K562 (cell line): ENCODE data around the gene PHB1. TPM values are rescaled to one million over a fixed set of nuclear protein-coding genes. Genes with fewer than 3 reads are reported as not detected.

Source experiments
- ATAC-seq: fragments of 200-7000 bp; cut with Tn5 transposase; 3 replicates; pipeline ENCODE4 v1.9.1; 2020; ENCODE audit warnings: moderate library complexity
- BruUV-seq: library from RNA; stranded (reverse); fragments of 400-500 nt; replicated peaks from 2 replicates; lab custom pipeline; 2021; lab: Mats Ljungman, UMichigan
- CTCF ChIA-PET: fragments of 300-600 bp; formaldehyde crosslinking; extraction: SDS; loops from one replicate; lab custom pipeline; 2021; ENCODE audit warnings: low intra/inter-chr PET ratio; lab: Yijun Ruan, JAX
- POLR2A ChIA-PET: fragments of 300-600, 350-650 bp; sonication (Branson Sonifier 250); formaldehyde crosslinking; extraction: SDS; loops from one replicate; lab custom pipeline; 2021; ENCODE audit warnings: antibody characterized with exemption, inconsistent platforms; lab: Yijun Ruan, JAX
- DNase-seq, 4 experiments: peaks; one replicate each; pipeline versions ENCODE4 v3.0.0 to v3.0.0-alpha.2; 2011 to 2018; ENCODE audit warnings: low spot score in 3 of 4, mixed read lengths in 3 of 4; ENCODE audit errors: extremely low read depth in 1 of 4
- FAIRE-seq: peaks from 2 replicates; lab custom pipeline; 2011; peaks lifted over from hg19 to GRCh38; lab: Jason Lieb, UNC
- H2AFZ ChIP-seq: 2 replicates; pipeline ENCODE4 v1.6.0; 2011; ENCODE audit warnings: low read depth, low read length, control low read depth, inconsistent platforms
- H3K27ac ChIP-seq: fragments of 200-600 bp; 3 replicates; pipeline ENCODE4 v1.8.0; 2011; ENCODE audit warnings: low read depth, mild to moderate bottlenecking, control low read depth, inconsistent platforms, low read length, moderate library complexity, mixed read lengths; ENCODE audit errors: extremely low read depth
- H3K27me3 ChIP-seq, 2 experiments: fragments of 300-600 bp in 1 of 2; 2 replicates in 1 of 2; 3 replicates in 1 of 2; pipeline versions ENCODE4 v1.6.0 to v1.8.0; 2011; ENCODE audit warnings: inconsistent platforms in 2 of 2, low read length in 2 of 2, mild to moderate bottlenecking in 1 of 2, mixed read lengths in 1 of 2, moderate library complexity in 1 of 2; ENCODE audit not compliant: control insufficient read depth in 2 of 2, insufficient read depth in 2 of 2
- H3K36me3 ChIP-seq: fragments of 300-600 bp; 3 replicates; pipeline ENCODE4 v1.8.0; 2011; ENCODE audit warnings: mild to moderate bottlenecking, low read length, inconsistent platforms; ENCODE audit not compliant: control insufficient read depth, insufficient read depth
- H3K4me1 ChIP-seq, 2 experiments: fragments of 200-600 bp in 1 of 2; replicated peaks in 1 of 2; 2 replicates in 1 of 2; 3 replicates in 1 of 2; pipeline versions ENCODE4 v1.5.1 to v1.8.0; 2011; ENCODE audit warnings: inconsistent platforms in 2 of 2, low read length in 2 of 2, mild to moderate bottlenecking in 1 of 2, mixed read lengths in 1 of 2, moderate library complexity in 1 of 2; ENCODE audit not compliant: control insufficient read depth in 2 of 2, insufficient read depth in 2 of 2
- H3K4me2 ChIP-seq: 2 replicates; pipeline ENCODE4 v1.6.1; 2011; ENCODE audit warnings: low read length, control low read depth, inconsistent platforms, mixed read lengths; ENCODE audit not compliant: insufficient read depth
- H3K4me3 ChIP-seq: fragments of 200-600 bp; sonication (generic), shearing (Covaris generic); 2 replicates; pipeline ENCODE4 v1.5.1; 2016; ENCODE audit warnings: control low read depth, inconsistent platforms
- H3K79me2 ChIP-seq: fragments of 200-600 bp; 3 replicates; pipeline ENCODE4 v1.8.0; 2011; ENCODE audit warnings: low read length, inconsistent platforms; ENCODE audit not compliant: control insufficient read depth, insufficient read depth
- H3K9ac ChIP-seq, 2 experiments: 2 replicates each; pipeline versions ENCODE4 v1.6.0 to v1.6.1; 2011; ENCODE audit warnings: low read depth in 2 of 2, low read length in 2 of 2, control low read depth in 1 of 2, inconsistent platforms in 1 of 2, mild to moderate bottlenecking in 1 of 2, mixed read lengths in 1 of 2; ENCODE audit not compliant: insufficient read depth in 1 of 2
- H3K9me1 ChIP-seq: one replicate; pipeline ENCODE4 v1.6.0; 2011; ENCODE audit warnings: inconsistent platforms, mild to moderate bottlenecking, low read length, moderate library complexity; ENCODE audit not compliant: control insufficient read depth, insufficient read depth
- H3K9me3 ChIP-seq: replicated peaks from 2 replicates; pipeline ENCODE4 v1.5.1; 2011; ENCODE audit warnings: low read depth, low read length, inconsistent platforms; ENCODE audit not compliant: control insufficient read depth, insufficient read depth
- H4K20me1 ChIP-seq: replicated peaks from 2 replicates; pipeline ENCODE4 v1.6.1; 2011; ENCODE audit warnings: low read length, inconsistent platforms, mixed read lengths; ENCODE audit not compliant: control insufficient read depth, insufficient read depth
- BACH1 ChIP-seq: fragments of 200-800 bp; sonication (Bioruptor generic); IDR thresholded peaks from 2 replicates; pipeline ENCODE4 v1.6.1; 2016; ENCODE audit warnings: missing genetic modification characterization, missing compliant biosample characterization
- CBFA2T2 ChIP-seq: fragments of 450-650 bp; conservative IDR thresholded peaks from 2 replicates; pipeline ENCODE4 v1.6.1; 2017; ENCODE audit warnings: mild to moderate bottlenecking
- DACH1 ChIP-seq: fragments of 450-650 bp; IDR thresholded peaks from 2 replicates; pipeline ENCODE4 v1.6.1; 2018; ENCODE audit not compliant: partially characterized antibody
- ETS2 ChIP-seq: IDR thresholded peaks from 2 replicates; pipeline ENCODE4 v1.6.1; 2016; ENCODE audit warnings: borderline replicate concordance, missing genetic modification characterization, mild to moderate bottlenecking, moderate library complexity, missing compliant biosample characterization; ENCODE audit not compliant: poor library complexity, severe bottlenecking
- GTF2B ChIP-seq: IDR thresholded peaks from 2 replicates; pipeline ENCODE4 v1.6.1; 2011; ENCODE audit not compliant: insufficient read length; ENCODE audit errors: extremely low read depth
- HDGF ChIP-seq: fragments of 450-650 bp; IDR thresholded peaks from 2 replicates; pipeline ENCODE4 v1.6.1; 2016
- HNRNPLL ChIP-seq: fragments of 200-400 bp; formaldehyde crosslinking; IDR thresholded peaks from 2 replicates; pipeline ENCODE4 v1.6.1; 2017; ENCODE audit warnings: low read length, low read depth, mild to moderate bottlenecking; ENCODE audit not compliant: poor library complexity, severe bottlenecking
- MAX ChIP-seq: sonication (generic); formaldehyde crosslinking; IDR thresholded peaks from 2 replicates; pipeline ENCODE4 v1.9.0; 2022; ENCODE audit warnings: mild to moderate bottlenecking, missing genetic modification reagents
- MTA3 ChIP-seq: fragments of 450-650 bp; formaldehyde crosslinking; IDR thresholded peaks from 2 replicates; pipeline ENCODE4 v1.6.1; 2017; ENCODE audit warnings: mild to moderate bottlenecking, borderline replicate concordance
- MYBL2 ChIP-seq, 2 experiments: fragments of 450-650 bp in 1 of 2; sonication (generic) in 1 of 2; formaldehyde crosslinking in 1 of 2; IDR thresholded peaks; 2 replicates each; pipeline versions ENCODE4 v1.6.1 to v1.8.1; 2017 to 2022; ENCODE audit warnings: borderline replicate concordance in 1 of 2, inconsistent platforms in 1 of 2, low read depth in 1 of 2, mild to moderate bottlenecking in 1 of 2, missing genetic modification reagents in 1 of 2, moderate library complexity in 1 of 2
- NCOA1 ChIP-seq: fragments of 450-650 bp; IDR thresholded peaks from 2 replicates; pipeline ENCODE4 v1.6.1; 2016; ENCODE audit warnings: low read depth
- NKRF ChIP-seq: fragments of 450-650 bp; IDR thresholded peaks from 2 replicates; pipeline ENCODE4 v1.6.1; 2016; ENCODE audit warnings: borderline replicate concordance
- SAFB2 ChIP-seq: fragments of 200-400 bp; formaldehyde crosslinking; IDR thresholded peaks from 2 replicates; pipeline ENCODE4 v1.6.1; 2018; ENCODE audit warnings: borderline replicate concordance, low read length, low read depth, moderate library complexity; ENCODE audit not compliant: severe bottlenecking
- SMAD4 ChIP-seq: fragments of 250-450 bp; sonication (Bioruptor Pico); conservative IDR thresholded peaks from 2 replicates; pipeline ENCODE4 v1.8.0; 2021; ENCODE audit warnings: inconsistent platforms, mild to moderate bottlenecking, moderate library complexity
- SMARCA4 ChIP-seq: fragments of 450-650 bp; IDR thresholded peaks from 2 replicates; pipeline ENCODE4 v1.6.1; 2016
- SMARCE1 ChIP-seq: fragments of 450-650 bp; IDR thresholded peaks from 2 replicates; pipeline ENCODE4 v1.7.1; 2016; ENCODE audit warnings: mild to moderate bottlenecking
- SNAPC5 ChIP-seq: fragments of 250-450 bp; sonication (Bioruptor Pico); IDR thresholded peaks from 2 replicates; pipeline ENCODE4 v1.8.0; 2021; ENCODE audit warnings: moderate library complexity, mild to moderate bottlenecking, inconsistent platforms
- WGBS: fragments of 100-300 bp; shearing (Covaris generic); methylation state at CpG from one replicate; pipeline ENCODE4 v1.1.6; 2016; ENCODE audit warnings: low coverage, mixed read lengths; ENCODE audit not compliant: insufficient coverage; ENCODE audit errors: missing lambda C conversion rate; 5-methylcytosine and 5-hydroxymethylcytosine counted together
- in situ Hi-C: fragments of 300-500 bp; cut with MboI; formaldehyde crosslinking; loops from 4 replicates; pipeline ENCODE4 v1.15.0; 2018; ENCODE audit warnings: inconsistent platforms, mixed read lengths
- intact Hi-C: fragments of 100-400 bp; cut with micrococcal nuclease; formaldehyde crosslinking; loops from 2 replicates; pipeline ENCODE4 v1.14.2; 2022
- polyA plus RNA-seq, 8 experiments: library from polyadenylated mRNA; depleted of rRNA in 4 of 8; stranded (reverse) in 5 of 8; unstranded in 3 of 8; fragments of >200 nt; fragmentation: Nextera tagmentation in 2 of 8; fragmentation: Illumina TruSeq in 1 of 8; extraction: Ambion mirVana in 2 of 8; extraction: Trizol in 1 of 8; gene quantifications; 2 replicates each; pipeline versions ENCODE4 v1.2.1 to v1.2.3, GENCODE V29; 2011 to 2014; ENCODE audit warnings: inconsistent platforms in 1 of 8, missing spikeins in 1 of 8
- total RNA-seq, 7 experiments: library from RNA; depleted of rRNA in 6 of 7; stranded (reverse); fragments of >200 nt in 6 of 7; fragmentation: Illumina TruSeq in 2 of 7; extraction: Trizol in 2 of 7; gene quantifications; 2 replicates each; pipeline versions ENCODE4 v1.2.1 to v1.2.3, GENCODE V29; 2011 to 2021; ENCODE audit warnings: low replicate concordance in 1 of 7

PHB1 gene
- total and polyA plus RNA-seq, 9 of the 15 experiments (the other 6 are each of a cell fraction or from before 2014, with no cell fraction given): 191 to 818 (median 349) TPM

GRCh38 chr17:49362723-49363117, 52.0 kb downstream of the PHB1 start:
- intact Hi-C loops (no loop called here), in situ Hi-C loops (no loop called here)
- peak overlapping the region; percentile 86 for H3K4me3 ChIP-seq
- TF ChIP-seq MTA3 (no peak), SMAD4 (CRISPR knock-in tag) (0 out of 2 replicates have a peak, but pooled peaks have one; percentile 5), SMARCE1 (peak; percentile 40; the same call in 1 of the 2 replicates), NCOA1 (peak; percentile 36; the same call in 1 of the 2 replicates), HDGF (0 out of 2 replicates have a peak, but pooled peaks have one; percentile 53), MAX (CRISPR knock-in tag) (0 out of 2 replicates have a peak, but pooled peaks have one; percentile 7), SNAPC5 (no peak), BACH1 (tag) (no peak), ETS2 (tag) (no peak), MYBL2 (IDR thresholded peaks at IDR 0.05; ENCODE audit: low read depth) (no peak), MYBL2 (CRISPR knock-in tag; IDR thresholded peaks at IDR 0.05; ENCODE audit: borderline replicate concordance) (no peak), SAFB2 (no peak), NKRF (0 out of 2 replicates have a peak, but pooled peaks have one; percentile 32), CBFA2T2 (no peak), GTF2B (no peak), SMARCA4 (0 out of 2 replicates have a peak, but pooled peaks have one; percentile 28), HNRNPLL (peak; percentile 13), DACH1 (peak; percentile 64)
- TSS peak; percentile 72 for BruUV-seq
- H3K9me3 ChIP-seq: no peaks in the 10 kb centered on the region
- H3K9ac ChIP-seq: peak overlapping the region; percentile 21 to 84; a peak in 3 of 4 replicates
- no peaks in the 10 kb centered on the region for H3K27me3 ChIP-seq
- no peak for ATAC-seq
- peak overlapping the region; percentile 70 for H3K27ac ChIP-seq
- whole genome bisulfite sequencing: 14% methylated on average over 9 of the region's 10 CpGs
- peaks cover 39% of the 10 kb centered on the region for H3K79me2 ChIP-seq
- peak overlapping the region; percentile 97 for H2AFZ ChIP-seq
- H3K36me3 ChIP-seq: no peaks in the 10 kb centered on the region
- H4K20me1 ChIP-seq: no peaks in the 10 kb centered on the region; the same call in 1 of the 2 replicates
- CTCF ChIA-PET: interaction anchor here (0.6 kb wide), 1 partner anchor 337 kb away, joined by 3 read pairs; no protein-coding TSS in a partner anchor
- FAIRE-seq: no peak
- POLR2A ChIA-PET: interaction anchor here (2.2 kb wide), 1 partner anchor 8 kb away, joined by 7 read pairs; no protein-coding TSS in a partner anchor
- H3K4me1 ChIP-seq: peaks cover 15 to 40% of the 10 kb centered on the region in 2 experiments; a peak in 4 of 5 replicates
- no peaks in the 10 kb centered on the region for H3K9me1 ChIP-seq
- H3K4me2 ChIP-seq: peak overlapping the region; percentile 81
- DNase-seq: no peak
